GM18517 (cell line): ENCODE results near the gene TMEM270.
"Not testable (repeated sequence)": the region's sequence is repeated elsewhere in the genome, so short reads cannot be mapped to it uniquely, and the experiment has no call there.

Source experiments
- ATAC-seq: cut with Tn5 transposase; IDR thresholded peaks from one replicate; pipeline ENCODE4 v1.9.1; 2021; ENCODE audit warnings: mild to moderate bottlenecking, moderate library complexity; ENCODE audit not compliant: unreplicated experiment

Gene TMEM270

GRCh38 chr7:73860859-73861258 lies at the start of gene TMEM270:
Gene TMEM270, plus strand, starts transcription at chr7:73861159. Its CDS starts 36 bp downstream, at chr7:73861195.
- ATAC-seq = no peak

- ATAC-seq = no peak
Measured at GRCh38 chr7:73811760-73812168, 49.2 kb upstream of the TMEM270 start.

- no peak for ATAC-seq
Measured at GRCh38 chr7:73812996-73813395, 48.0 kb upstream of the TMEM270 start.

- ATAC-seq = no peak
Measured at GRCh38 chr7:73815436-73815835, 45.5 kb upstream of the TMEM270 start.

GRCh38 chr7:73817121-73817520 lies 43.8 kb upstream of the TMEM270 start:
- no peak for ATAC-seq

GRCh38 chr7:73820013-73820412 lies 40.9 kb upstream of the TMEM270 start:
- no peak for ATAC-seq

GRCh38 chr7:73821597-73822285 lies 39.2 kb upstream of the TMEM270 start:
- not testable (repeated sequence) for ATAC-seq

- no peak for ATAC-seq
Measured at GRCh38 chr7:73822319-73823173, 38.4 kb upstream of the TMEM270 start.

GRCh38 chr7:73823257-73823656 lies 37.7 kb upstream of the TMEM270 start:
- no peak for ATAC-seq

GRCh38 chr7:73823873-73824592 lies 36.9 kb upstream of the TMEM270 start:
- no peak for ATAC-seq

GRCh38 chr7:73824986-73825385 lies 36.0 kb upstream of the TMEM270 start:
- ATAC-seq = no peak

- no peak for ATAC-seq
Measured at GRCh38 chr7:73827567-73828106, 33.3 kb upstream of the TMEM270 start.

GRCh38 chr7:73828107-73828803 lies 32.7 kb upstream of the TMEM270 start:
- ATAC-seq = no peak

- no peak for ATAC-seq
Measured at GRCh38 chr7:73828972-73829371, 32.0 kb upstream of the TMEM270 start.

GRCh38 chr7:73829505-73829904 lies 31.5 kb upstream of the TMEM270 start:
- ATAC-seq = no peak

GRCh38 chr7:73829921-73830680 lies 30.9 kb upstream of the TMEM270 start:
- no peak for ATAC-seq

- ATAC-seq = no peak
Measured at GRCh38 chr7:73830681-73831583, 30.0 kb upstream of the TMEM270 start, which contains the start of gene CLDN4. Gene CLDN4, plus strand, starts transcription at chr7:73830996. Its CDS starts 206 bp downstream, at chr7:73831202.

- ATAC-seq = no peak
Measured at GRCh38 chr7:73831584-73831833, 29.4 kb upstream of the TMEM270 start.
